Measurements from ENCODE around the gene TIMP1.

DNA sequence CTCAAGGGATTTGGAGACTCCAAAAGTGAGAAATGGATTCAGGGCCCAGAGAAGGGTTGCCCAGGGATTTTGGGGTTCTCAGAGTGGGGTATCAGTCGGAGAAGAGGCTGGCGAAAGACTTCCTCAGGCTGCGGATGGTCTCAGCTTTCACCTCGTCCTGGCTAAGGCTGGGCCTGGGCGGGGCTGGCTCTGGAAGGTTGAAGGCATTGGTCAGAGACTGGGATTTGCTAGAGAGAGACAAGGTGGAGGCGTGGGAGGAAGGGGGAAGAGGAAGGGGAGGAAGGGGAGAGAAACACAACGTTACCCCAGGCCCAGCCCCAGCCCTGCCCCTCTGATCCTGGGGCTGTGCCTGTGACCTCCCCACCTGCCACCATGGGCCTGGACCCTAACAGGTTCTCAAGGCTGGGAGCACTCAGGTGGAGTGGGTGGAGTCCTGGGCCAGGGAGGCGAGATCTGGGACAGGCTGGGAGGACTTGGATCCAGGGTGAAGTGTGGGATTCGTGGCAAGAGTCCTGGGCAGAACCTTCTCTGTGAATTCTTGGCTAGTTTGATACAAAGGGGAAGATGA is 9.4 kb upstream of the TIMP1 start:
- TF ChIP-seq, protein P1, sequence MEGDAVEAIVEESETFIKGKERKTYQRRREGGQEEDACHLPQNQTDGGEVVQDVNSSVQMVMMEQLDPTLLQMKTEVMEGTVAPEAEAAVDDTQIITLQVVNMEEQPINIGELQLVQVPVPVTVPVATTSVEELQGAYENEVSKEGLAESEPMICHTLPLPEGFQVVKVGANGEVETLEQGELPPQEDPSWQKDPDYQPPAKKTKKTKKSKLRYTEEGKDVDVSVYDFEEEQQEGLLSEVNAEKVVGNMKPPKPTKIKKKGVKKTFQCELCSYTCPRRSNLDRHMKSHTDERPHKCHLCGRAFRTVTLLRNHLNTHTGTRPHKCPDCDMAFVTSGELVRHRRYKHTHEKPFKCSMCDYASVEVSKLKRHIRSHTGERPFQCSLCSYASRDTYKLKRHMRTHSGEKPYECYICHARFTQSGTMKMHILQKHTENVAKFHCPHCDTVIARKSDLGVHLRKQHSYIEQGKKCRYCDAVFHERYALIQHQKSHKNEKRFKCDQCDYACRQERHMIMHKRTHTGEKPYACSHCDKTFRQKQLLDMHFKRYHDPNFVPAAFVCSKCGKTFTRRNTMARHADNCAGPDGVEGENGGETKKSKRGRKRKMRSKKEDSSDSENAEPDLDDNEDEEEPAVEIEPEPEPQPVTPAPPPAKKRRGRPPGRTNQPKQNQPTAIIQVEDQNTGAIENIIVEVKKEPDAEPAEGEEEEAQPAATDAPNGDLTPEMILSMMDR (IDR thresholded peaks at IDR 0.05), result no peak
- TF ChIP-seq EZH2 (IDR thresholded peaks at IDR 0.05; ENCODE audit: borderline replicate concordance, insufficient read depth, low read depth, low read length, poor library complexity, severe bottlenecking), result no peak
